HG02588 (cell line): Measurements from ENCODE around the gene CD69.
A peak's percentile ranks its signal among the peaks of the same experiment; 100 is the strongest.
"Not testable (repeated sequence)": the region's sequence is repeated elsewhere in the genome, so short reads cannot be mapped to it uniquely, and the experiment has no call there.

Experiments
- ATAC-seq: cut with Tn5 transposase; IDR thresholded peaks from one replicate; pipeline ENCODE4 v1.9.1; 2021; ENCODE audit warnings: mild to moderate bottlenecking, moderate library complexity; ENCODE audit not compliant: unreplicated experiment

Gene CD69

GRCh38 chr12:9724023-9724422, 36.7 kb downstream of the CD69 start:
- ATAC-seq: no peak

GRCh38 chr12:9721394-9722092, 39.2 kb downstream of the CD69 start:
- ATAC-seq: no peak

- ATAC-seq: no peak
Observed at GRCh38 chr12:9719790-9720189, 40.9 kb downstream of the CD69 start.

GRCh38 chr12:9718968-9719367, 41.7 kb downstream of the CD69 start:
- ATAC-seq: no peak

GRCh38 chr12:9717070-9717925, 43.4 kb downstream of the CD69 start:
- ATAC-seq: no peak

GRCh38 chr12:9713032-9713558, 47.6 kb downstream of the CD69 start:
- peak; percentile 65 for ATAC-seq

- no peak for ATAC-seq
Observed at GRCh38 chr12:9711664-9712063, 49.0 kb downstream of the CD69 start.

- ATAC-seq: no peak
Observed at GRCh38 chr12:9710584-9711375, 49.9 kb downstream of the CD69 start.

- no peak for ATAC-seq
Observed at GRCh38 chr12:9708853-9709252, 51.8 kb downstream of the CD69 start.

GRCh38 chr12:9707864-9708808, 52.6 kb downstream of the CD69 start:
- ATAC-seq: no peak

GRCh38 chr12:9707356-9707755, 53.3 kb downstream of the CD69 start:
- ATAC-seq: no peak

- no peak for ATAC-seq
Observed at GRCh38 chr12:9706086-9706685, 54.5 kb downstream of the CD69 start.

- not testable (repeated sequence) for ATAC-seq
Observed at GRCh38 chr12:9704561-9704960, 56.1 kb downstream of the CD69 start.
